Stimulated activated CD8-positive, alpha-beta memory T cell treated with anti-CD3 and anti-CD28 coated beads, Interleukin-4, amount 100 ng/mL, for 24 hours (primary cell): ENCODE measurements around the gene OR10V1.

Source experiments
- DNase-seq: peaks from one replicate; pipeline ENCODE4 v3.0.0-alpha.2; 2020; ENCODE audit warnings: low read depth

OR10V1 gene, protein sequence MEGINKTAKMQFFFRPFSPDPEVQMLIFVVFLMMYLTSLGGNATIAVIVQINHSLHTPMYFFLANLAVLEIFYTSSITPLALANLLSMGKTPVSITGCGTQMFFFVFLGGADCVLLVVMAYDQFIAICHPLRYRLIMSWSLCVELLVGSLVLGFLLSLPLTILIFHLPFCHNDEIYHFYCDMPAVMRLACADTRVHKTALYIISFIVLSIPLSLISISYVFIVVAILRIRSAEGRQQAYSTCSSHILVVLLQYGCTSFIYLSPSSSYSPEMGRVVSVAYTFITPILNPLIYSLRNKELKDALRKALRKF

DNA sequence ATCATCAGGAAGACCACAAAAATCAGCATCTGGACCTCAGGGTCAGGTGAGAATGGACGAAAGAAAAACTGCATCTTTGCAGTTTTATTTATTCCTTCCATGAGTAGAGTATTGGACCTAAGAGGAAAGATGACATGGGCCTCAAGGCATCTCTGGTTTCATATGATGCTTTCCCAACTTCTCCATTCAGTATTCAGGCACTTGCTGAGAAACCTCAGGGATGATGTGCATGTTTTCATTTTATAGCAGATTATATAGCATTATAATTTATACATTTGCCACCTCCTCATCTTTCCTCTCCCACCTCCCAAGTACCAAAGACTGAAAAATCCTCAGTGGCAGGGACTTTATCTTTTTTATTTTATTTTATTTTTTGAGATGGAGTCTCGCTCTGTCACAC lies at the start of gene OR10V1:
TSS of gene OR10V1 (minus strand) at position 101 of the 400 bp plus-strand sequence. CDS start at position 101, 0 bp downstream.
- no peak for DNase-seq

DNA sequence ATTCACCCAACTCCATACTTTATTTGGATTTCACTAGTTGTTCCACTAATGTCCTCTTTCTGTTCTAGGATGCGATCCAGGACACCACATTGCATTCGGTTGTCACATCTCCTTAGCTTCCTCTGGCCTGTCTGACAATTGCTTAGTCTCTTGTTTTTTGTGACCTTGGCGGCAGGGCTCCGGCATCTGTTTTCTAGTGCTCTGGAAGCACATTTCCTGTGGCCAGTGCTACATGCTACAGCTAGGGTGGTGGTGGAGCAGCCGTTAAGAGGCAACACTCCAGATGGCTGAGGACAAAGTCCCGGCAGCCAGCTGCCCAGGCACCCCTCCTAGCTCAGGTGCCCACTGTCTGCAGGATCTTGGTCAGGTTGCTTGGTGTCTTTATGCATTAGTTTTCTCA lies 48.3 kb upstream of the OR10V1 start:
- DNase-seq, result no peak

DNA sequence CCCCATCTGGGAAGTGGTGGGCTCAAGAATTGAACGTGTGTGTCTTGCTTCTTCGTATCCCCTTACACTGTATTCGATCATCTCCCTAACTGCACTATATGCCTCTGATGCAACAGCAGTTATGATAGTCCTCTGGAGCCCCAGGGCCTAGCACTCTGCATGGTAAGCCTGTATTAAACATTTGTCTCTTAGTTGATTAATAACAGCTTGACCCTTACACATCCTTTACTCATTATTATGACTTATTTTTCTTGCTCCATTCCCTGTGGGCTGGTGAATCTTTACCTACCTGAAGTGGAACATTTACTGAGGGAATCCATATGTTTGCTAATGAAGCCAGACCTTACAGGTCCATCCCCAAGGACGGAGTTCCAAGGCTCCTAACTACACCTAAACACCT lies 47.1 kb upstream of the OR10V1 start:
- DNase-seq, result no peak

DNA sequence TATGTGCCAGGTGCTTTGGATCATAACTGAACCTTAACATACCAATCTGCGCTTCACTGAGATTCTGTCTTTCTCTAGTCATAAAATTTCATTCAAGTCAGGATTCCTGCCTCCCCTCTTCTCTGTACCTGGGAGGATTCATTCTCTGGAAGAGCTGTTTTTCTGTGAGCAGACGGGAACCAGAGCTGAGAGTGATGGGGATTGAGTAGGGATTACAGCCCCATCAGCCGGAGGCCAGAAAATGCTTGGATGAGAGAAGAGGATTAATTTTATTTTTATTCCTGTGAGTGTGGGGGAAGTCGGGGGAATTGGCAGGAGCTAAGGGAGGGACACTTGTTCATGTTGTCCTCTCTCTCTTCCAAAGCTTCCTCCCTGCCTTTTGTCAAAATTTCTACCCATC lies 46.3 kb upstream of the OR10V1 start:
- DNase-seq, result no peak

DNA sequence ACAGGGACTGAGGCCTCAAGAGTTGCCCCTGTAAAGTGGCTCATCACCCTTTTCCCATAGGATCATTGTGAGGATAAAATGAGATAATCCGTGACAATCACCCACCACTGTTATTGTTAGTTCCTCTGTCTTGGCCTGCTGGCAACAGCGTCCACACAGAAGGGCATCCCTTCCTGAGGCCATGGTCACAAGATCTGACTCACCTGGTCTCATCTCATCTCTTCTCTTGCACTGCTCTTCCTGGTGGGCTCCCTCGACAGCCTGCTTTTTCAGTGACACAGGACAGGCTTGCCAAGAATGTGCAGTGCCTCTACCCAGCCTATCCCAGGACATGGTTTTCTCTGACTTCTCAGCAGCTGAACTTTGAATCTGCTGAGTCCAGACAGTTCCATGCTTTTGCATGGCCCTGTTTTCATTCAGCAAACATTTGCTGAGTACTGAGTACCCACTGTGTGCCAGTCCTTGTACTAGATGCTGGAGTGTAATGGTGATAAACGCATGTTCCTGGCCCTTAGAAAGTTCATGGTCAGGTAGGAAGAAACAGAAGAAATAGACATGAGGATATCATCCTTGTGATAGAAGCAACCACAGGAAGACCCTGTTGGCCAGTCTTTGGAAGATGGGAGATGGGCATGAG lies 44.9 kb upstream of the OR10V1 start:
- no peak for DNase-seq

DNA sequence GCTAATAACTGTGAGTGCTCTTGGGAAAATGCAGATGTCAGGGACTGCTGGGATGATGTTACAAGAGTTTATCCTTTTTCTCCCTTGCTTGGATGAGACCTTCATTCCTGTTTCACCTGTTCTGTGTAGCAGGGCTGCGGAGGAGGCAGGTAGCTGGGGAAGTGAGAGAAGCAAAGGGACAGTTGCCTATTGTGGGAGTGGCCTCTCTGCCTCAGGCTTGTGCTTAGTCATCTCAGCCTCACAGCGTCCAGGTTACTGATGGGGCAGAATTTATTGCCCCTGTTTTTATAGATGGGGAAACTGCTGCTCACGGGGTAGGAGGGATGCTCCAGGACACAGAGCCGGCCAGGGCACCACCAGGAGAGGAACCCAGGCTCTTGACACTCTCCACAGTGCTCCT lies 43.2 kb upstream of the OR10V1 start:
- DNase-seq, result no peak

DNA sequence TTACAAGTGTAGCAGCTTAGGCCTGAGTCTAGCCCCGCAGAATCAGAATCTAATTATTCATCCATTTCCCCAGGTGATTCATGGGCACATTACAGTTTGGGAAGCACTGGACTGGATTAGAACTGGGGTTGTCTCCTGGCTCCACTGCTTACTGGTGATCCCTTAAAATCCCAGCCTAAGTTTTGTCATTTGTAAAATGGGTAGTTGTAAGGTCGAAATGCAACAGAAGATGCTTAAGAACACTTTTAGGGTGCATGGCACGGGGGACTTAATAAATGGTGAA lies 42.9 kb upstream of the OR10V1 start:
- DNase-seq, result no peak

DNA sequence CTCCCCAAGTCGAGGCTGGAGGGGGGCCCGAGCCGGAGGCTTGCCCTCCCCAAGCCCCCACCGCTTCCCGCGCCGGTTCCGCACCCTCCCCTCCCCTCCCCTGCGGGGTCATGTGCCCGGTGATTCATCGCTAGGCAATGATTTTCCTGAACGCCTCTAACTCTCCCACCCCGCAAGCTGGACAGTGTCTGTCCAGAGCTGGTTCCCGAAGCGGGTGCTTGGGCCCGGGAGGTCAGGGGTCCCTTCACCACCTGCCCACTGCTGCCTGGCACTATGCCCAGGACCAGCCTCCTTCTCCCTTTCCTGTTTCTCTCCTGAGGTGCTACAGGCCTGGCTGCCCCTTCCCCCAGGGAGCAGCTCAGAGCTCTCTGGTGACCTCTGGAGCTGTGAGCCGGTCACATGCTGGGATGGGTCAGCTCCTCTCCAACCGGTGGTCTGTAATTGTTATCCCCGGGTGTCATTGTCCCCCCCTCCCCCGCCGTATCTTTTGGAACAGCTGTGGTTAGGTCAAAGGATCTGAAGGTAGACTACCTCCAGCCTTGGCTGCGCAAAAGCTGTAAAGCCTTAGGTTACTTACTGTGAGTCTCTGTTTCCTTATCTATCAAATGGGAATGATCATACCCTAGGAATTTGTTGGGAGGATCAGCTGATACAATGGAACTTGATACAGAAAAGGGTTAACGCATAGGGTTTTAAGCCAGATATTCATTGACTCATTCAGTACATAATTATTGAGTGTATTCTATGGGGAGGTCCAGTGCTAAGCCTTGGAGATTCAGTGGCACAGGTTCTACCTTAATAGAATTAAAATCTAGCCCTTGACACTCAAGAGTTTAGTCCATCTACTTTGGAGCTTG lies 42.3 kb upstream of the OR10V1 start:
- DNase-seq, result peak; percentile 14

DNA sequence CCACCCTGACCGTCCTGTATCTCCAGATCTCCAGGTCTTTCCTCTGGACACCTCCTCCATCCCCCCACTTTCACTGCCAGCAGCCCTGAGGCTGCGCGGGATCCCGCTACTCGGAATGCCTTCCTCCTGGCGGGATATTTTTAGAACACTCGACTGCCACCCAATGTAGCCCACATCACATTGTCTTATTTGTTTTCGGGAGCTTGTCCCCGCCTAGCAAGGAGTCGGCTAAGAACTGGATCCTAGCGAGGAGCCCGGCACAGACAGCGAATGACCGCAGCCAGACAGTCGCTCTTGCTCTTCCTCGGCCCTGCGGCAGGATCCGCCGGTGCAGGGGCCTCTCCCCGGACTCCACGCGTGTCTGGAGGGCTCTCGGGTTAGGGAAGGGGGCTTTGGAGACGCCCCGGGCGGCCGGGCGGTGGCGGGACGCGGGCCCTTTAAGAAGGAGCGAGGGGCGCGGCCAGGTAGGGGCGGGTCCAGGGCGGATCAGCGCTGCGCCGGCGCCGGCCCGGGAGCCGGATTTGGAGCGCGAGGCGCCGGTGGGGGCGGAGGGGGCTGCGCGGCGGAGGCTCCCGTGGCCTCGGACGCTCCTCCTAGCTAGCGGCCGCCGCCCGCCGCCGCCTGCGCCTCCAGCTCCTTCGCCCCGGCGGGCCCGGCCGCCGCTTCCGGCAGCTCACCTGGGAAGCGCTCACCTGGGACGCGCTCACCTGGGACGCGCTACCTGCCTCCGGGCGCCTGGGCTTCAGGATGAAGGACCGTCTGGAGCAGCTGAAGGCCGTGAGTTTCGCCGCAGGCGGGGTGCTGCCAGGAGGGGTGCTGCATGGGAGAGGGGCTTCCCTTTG lies 41.4 kb upstream of the OR10V1 start, which contains the start of gene STX3:
TSS of gene STX3 (plus strand) at position 518 of the 842 bp plus-strand sequence. CDS start at position 748, 230 bp downstream.
- peak; percentile 58 for DNase-seq

DNA sequence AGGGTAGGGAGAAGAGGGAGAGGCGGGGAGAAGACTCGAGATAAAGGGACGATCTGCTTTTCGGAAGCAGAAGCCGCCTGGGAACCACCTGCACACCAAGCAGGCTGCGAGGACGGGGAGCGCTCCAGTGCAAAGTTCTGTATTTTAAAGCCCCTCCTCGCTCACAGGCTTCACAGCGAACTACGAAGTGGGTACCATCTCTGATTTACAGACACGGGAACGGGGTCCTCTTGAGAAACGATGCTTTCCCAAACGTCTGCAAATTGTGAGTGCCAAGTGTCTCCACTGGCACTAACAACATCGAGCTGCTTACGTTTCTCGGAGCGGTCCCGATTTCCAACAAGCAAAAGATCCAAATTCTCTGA lies 40.8 kb upstream of the OR10V1 start:
- no peak for DNase-seq

DNA sequence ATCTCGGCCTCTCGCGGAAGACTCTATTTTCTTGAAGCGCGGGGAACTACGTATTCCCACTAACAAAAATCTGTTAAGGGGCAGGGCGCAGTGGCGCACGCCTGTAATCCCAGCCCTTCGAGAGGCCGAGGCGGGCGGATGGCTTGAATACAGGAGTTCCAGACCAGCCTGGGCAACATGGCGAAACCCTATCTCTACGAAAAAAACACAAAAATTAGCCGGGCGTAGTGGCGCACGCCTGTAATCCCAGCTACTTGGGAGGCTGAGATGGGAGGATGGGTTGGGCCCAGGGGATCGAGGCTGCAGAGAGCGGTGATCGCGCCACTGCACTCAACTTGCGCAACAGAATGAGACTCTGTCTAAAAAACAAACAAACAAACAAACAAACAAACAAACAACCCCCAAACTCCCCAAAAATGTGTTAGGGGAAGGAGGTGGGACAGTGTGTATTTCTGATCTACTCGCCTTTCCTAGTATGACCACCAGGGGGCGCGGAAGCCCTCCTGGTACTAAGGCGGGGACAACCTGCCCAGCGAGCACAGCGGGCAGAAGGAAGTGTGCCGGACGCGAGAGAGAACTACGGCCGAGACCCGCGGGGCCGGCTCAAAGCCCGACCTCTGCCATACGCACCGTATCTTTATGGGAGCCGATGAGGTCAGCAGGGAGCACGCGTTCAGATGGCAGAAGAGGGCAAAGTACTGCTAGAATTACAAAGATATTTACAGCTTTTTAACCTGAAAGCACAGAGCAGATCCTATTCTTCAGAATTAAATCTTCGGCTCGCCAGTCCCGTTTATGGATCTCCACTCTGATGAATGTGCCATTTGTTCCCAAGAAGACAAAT lies 40.2 kb upstream of the OR10V1 start:
- DNase-seq, result peak; percentile 76

DNA sequence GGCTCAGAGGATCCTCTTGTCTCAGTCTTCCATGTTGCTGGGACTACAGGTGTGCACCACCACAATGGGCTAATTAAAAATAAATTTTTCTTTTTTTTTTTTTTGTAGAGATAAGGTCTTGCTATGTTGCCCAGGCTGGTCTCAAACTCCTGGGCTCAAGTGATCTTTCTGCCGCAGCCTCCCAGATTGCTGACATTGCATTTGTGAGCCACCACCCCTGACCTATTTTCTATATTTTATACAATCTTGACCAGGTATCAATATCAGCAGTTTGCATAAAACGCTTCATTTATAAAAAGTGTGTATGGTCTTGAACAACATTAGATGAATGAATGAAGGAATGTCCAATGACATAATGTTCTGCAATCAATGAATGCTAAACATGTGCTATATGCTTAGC lies 32.5 kb upstream of the OR10V1 start:
- no peak for DNase-seq

DNA sequence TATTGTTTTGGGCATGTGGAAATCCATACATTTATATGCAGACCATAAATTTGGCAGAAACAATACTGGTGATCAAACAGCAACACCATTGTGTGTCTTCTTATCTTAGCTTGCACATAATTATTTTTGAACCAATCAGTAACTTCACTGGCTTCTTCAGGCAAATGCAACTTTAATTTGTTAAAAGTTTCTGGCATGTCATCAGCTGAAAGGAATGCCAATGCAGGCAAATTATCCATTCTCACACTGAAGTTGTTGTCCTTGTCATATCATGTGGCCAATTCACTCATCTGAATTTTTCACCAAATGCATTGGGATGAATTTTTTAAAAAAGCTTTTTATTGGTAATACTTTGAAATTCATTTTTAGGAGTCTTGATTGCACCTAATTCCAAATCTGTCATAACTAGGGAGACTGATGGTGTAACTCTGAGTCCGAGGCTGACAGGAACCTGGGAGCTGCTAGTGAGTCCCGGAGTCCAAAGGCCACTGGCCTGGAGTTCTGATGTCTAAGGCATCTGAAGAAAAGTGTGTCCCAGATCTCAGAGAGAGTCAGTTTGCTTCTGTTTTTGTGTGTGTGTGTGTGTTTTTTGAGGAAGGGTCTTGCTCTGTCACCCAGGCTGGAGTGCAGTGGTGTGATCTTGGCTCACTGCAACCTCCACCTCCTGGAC lies 17.4 kb upstream of the OR10V1 start:
- DNase-seq, result no peak

DNA sequence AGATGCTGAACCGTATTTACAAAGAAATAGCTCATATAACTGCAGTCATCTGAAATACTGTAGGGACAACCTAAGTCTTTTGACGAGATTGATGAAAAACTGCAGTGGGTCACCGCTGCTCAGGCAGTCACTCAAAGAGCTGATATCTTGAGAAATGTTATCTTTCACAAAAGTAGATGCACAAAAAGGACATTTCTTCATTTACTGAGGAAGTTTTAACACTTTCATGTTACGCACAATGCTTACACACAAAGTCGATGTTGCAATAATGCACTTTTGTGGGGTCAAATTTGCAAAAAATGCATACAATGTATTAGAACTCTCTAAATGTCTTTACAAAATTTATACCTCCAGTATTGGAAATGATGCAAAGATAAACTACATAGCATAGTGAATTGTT lies 16.2 kb upstream of the OR10V1 start:
- DNase-seq, result no peak

DNA sequence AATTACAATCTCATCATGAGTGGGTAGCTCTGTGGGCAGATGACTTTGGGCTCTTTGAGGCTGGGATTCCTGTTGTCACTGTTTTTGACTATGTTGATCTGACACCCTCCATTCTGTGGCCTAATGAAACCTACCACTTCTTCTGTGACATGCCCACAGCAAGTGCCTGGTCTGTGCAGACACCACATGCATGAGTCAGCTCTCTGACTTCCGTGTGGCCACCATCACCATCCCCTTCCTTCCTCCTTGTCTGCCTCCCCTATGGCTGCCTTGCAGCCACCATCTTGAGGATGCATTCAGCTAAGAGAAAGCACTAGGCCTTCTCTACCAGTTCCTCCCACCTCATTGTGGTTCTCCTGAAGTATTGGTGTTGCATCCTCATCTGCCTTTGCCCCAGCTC lies 15.3 kb upstream of the OR10V1 start:
- no peak for DNase-seq

DNA sequence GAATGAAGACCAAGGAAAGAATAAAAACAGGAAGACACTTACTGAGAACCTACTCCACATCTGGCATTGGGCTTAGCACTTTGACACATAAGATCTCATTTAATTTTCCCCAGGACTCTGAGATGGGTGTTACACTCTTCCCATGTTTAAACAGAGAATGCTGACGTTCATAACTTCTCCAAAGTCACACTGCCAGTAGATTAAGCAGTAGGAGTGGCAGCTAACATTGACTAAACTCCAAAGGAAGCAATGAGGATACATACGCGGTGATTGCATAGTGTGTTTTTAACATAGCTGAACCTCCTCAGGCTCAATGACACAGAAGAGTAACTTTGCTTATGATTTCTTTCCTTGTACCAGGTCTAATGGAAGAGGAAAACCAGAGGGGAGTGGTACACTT lies 14.5 kb upstream of the OR10V1 start:
- DNase-seq, result no peak

DNA sequence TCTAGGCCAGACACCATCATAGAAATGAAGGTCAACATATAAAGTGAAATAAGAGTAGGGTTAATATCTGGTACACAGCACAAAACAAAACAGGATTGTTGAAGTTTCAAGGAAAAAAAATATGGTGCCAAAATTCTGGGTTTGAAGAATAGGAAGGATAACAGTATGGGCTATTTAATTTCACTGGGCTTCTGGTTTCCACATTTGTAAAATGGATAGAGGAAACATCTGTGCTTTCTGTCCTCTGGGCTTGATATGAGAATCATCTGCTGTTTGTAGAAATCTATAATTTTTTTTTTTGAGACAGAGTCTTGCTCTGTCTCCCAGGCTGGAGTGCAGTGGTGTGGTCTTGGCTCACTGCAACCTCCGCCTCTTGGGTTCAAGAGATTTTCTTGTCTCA lies 13.8 kb upstream of the OR10V1 start:
- DNase-seq, result no peak

DNA sequence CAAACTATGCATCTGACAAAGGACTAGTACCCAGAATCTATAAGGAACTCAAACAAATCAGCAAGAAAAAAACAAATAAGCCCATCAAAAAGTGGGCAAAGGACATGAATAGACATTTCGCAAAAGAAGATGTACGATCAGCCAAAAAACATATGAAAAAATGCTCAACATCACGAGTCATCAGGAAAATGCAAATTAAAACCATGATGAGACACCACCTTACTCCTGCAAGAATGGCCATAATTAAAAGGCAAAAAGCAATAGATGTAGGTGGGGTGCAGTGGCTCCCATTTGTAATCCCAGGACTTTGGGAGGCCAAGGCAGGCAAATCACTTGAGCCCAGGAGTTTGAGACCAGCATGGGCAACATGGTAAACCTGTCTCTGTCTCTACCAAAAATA lies 10.4 kb upstream of the OR10V1 start:
- no peak for DNase-seq

DNA sequence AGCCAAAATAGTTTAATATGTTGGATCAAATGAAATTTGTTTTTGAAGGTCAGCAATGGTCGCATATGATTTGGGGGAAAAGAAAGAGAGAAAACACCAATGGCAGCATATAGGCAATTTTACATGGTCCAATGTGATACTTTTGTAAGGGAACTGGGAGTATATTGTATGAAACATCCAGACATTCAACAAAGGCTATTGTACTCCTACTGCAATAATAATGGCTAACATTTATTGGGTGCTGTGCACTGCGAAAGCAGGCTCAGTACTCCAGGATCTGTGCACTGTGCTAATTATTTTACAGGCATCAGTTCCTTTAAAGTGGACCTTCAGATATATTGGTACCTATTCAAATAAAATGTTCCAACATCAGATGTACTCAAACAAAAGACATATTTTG lies 5.9 kb upstream of the OR10V1 start:
- no peak for DNase-seq

DNA sequence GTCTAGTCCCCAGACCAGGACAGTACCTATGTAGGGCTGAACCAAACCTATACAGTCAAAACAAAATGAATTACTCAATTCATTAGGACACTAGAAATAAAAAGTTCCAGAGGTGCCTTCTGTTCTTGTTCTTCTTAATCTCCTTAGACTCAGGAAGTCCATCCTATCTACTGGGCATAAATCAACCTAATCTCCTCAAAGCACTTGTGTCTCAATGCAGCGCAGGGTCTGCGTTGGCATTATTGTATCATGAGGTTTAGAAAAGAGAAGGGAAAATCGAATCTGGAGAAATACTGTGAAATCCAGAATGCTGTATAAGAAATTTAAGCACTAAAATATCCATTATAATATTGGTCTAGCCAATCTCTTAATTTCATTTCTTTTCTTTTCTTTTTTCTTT lies 2.4 kb upstream of the OR10V1 start:
- no peak for DNase-seq
